Measurements from ENCODE around the gene IKZF3. TPM values are rescaled to one million over a fixed set of nuclear protein-coding genes. Genes with fewer than 3 reads are reported as not detected.

IKZF3 gene
- total RNA-seq, 1 donor from 2014 or later = 0.34 TPM

DNA sequence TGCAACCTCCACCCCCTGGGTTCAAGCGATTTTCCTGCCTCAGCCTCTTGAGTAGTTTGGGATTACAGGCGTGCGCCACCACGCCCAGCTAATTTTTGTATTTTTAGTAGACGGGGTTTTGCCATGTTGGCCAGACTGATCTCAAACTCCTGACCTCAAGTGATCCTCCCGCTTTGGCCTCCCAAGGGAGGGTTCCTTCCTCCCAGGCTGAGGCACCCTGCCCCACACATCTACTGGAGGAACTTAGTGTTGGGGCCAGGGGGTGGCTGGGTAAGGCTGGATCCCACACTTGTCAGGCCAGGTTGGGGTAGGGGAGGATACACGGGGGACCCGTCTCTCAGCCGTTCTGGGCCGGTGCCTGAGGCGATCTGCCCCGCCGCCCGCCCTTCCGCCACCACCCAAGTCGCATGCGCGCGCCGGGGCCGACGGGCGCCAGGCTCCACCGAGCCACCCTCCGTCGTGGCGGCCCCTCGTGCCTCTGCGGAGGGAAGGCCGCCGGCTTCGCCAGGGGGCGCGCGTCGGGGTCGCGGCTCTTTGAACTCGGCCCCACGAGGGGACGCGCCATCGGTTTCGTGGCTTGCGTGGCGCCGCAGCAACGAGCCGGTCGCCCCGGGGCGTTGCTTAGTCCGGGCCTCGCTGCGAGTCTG is 110.5 kb downstream of the IKZF3 start:
- FAIRE-seq (no peak), DNase-seq (ENCODE audit: low read depth) (no peak)
- Histone ChIP-seq H3K4me2 (ENCODE audit: low read length) (peak overlapping the region; percentile 91), H3K4me1 (ENCODE audit: insufficient read depth, low read length) (peaks cover 19% of the 10 kb centered on the region), H3K4me3 (ENCODE audit: insufficient read depth, low read depth, low read length) (peak overlapping the region; percentile 62), H3K9ac (ENCODE audit: low read length) (peak overlapping the region; percentile 79), H2AFZ (ENCODE audit: low read depth, low read length) (peak overlapping the region; percentile 99), H3K36me3 (ENCODE audit: insufficient read depth, low read length) (no peaks in the 10 kb centered on the region), H3K27me3 (ENCODE audit: insufficient read depth, low read length) (no peaks in the 10 kb centered on the region), H3K9me3 (ENCODE audit: insufficient read depth, low read depth, low read length) (no peaks in the 10 kb centered on the region), H3K79me2 (ENCODE audit: insufficient read depth, low read length) (no peaks in the 10 kb centered on the region), H4K20me1 (ENCODE audit: insufficient read depth, low read length) (no peaks in the 10 kb centered on the region), H3K27ac (ENCODE audit: low read depth, low read length) (peak overlapping the region; percentile 34)
- no peaks in the 10 kb centered on the region for H3K27me3 Mint-ChIP-seq (ENCODE audit: low read depth, unreplicated experiment)
- peaks cover 2% of the 10 kb centered on the region for H3K9me3 Mint-ChIP-seq (ENCODE audit: unreplicated experiment)
- no peaks in the 10 kb centered on the region for H3K36me3 Mint-ChIP-seq (ENCODE audit: low read depth, unreplicated experiment)
- TF ChIP-seq, protein P1, sequence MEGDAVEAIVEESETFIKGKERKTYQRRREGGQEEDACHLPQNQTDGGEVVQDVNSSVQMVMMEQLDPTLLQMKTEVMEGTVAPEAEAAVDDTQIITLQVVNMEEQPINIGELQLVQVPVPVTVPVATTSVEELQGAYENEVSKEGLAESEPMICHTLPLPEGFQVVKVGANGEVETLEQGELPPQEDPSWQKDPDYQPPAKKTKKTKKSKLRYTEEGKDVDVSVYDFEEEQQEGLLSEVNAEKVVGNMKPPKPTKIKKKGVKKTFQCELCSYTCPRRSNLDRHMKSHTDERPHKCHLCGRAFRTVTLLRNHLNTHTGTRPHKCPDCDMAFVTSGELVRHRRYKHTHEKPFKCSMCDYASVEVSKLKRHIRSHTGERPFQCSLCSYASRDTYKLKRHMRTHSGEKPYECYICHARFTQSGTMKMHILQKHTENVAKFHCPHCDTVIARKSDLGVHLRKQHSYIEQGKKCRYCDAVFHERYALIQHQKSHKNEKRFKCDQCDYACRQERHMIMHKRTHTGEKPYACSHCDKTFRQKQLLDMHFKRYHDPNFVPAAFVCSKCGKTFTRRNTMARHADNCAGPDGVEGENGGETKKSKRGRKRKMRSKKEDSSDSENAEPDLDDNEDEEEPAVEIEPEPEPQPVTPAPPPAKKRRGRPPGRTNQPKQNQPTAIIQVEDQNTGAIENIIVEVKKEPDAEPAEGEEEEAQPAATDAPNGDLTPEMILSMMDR (IDR thresholded peaks at IDR 0.05; ENCODE audit: insufficient read depth, low read depth, low read length) = no peak
- no peak for TF ChIP-seq EZH2 (IDR thresholded peaks at IDR 0.05; ENCODE audit: insufficient read depth, low read length)
- peaks cover 41% of the 10 kb centered on the region for H3K4me1 Mint-ChIP-seq (ENCODE audit: low read depth, unreplicated experiment)
- peak overlapping the region; percentile 62 for H3K4me3 Mint-ChIP-seq (ENCODE audit: unreplicated experiment)
- peak overlapping the region; percentile 81 for H3K27ac Mint-ChIP-seq (ENCODE audit: unreplicated experiment)

DNA sequence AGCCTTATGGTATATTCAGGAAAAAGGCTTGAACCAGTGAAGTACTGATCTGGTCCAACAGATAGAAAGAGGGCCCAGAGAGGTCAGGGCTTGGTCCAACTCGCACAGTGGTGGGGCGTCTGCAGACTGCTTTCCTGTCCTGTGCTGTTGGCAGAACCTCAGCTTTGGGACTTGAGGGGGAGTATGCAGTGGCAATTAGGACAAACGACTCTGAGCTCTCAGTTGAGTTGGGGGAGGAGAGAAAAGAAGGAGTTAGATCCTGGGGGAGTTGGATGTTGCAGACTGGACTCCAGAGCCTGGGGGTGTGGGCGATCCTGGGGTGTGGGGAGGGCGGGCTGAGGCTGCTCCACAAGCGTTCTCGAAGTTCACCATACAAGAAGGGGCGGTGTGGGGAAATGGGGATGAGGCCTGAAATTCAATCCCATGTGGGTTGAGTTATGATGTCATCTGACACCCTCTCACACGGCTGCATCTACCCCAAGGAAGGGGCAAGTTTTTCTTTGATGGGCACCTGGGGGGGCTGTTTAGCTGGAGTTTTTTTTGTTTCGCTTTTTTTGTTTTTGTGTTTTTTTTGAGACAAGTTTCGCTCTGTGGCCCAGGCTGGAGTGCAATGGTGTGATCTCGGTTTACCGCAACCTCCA is 111.8 kb downstream of the IKZF3 start:
- no peaks in the 10 kb centered on the region for H4K20me1 ChIP-seq (ENCODE audit: insufficient read depth, low read length)
- no peaks in the 10 kb centered on the region for H3K27me3 ChIP-seq (ENCODE audit: insufficient read depth, low read length)
- Mint-ChIP-seq H3K36me3 (ENCODE audit: low read depth, unreplicated experiment) (no peaks in the 10 kb centered on the region), H3K27me3 (ENCODE audit: low read depth, unreplicated experiment) (peaks cover 2% of the 10 kb centered on the region), H3K27ac (ENCODE audit: unreplicated experiment) (no peak overlapping the region), H3K4me3 (ENCODE audit: unreplicated experiment) (peak overlapping the region; percentile 67), H3K4me1 (ENCODE audit: low read depth, unreplicated experiment) (peaks cover 29% of the 10 kb centered on the region), H3K9me3 (ENCODE audit: unreplicated experiment) (no peaks in the 10 kb centered on the region)
- FAIRE-seq (no peak), DNase-seq (ENCODE audit: low read depth) (no peak)
- H3K9ac ChIP-seq (ENCODE audit: low read length) = no peak overlapping the region
- no peak overlapping the region for H2AFZ ChIP-seq (ENCODE audit: low read depth, low read length)
- H3K79me2 ChIP-seq (ENCODE audit: insufficient read depth, low read length) = no peaks in the 10 kb centered on the region
- H3K4me1 ChIP-seq (ENCODE audit: insufficient read depth, low read length) = peaks cover 8% of the 10 kb centered on the region
- no peak overlapping the region for H3K4me2 ChIP-seq (ENCODE audit: low read length)
- TF ChIP-seq, protein P1 (IDR thresholded peaks at IDR 0.05; ENCODE audit: insufficient read depth, low read depth, low read length) = no peak
- no peak for TF ChIP-seq EZH2 (IDR thresholded peaks at IDR 0.05; ENCODE audit: insufficient read depth, low read length)
- no peaks in the 10 kb centered on the region for H3K9me3 ChIP-seq (ENCODE audit: insufficient read depth, low read depth, low read length)
- H3K36me3 ChIP-seq (ENCODE audit: insufficient read depth, low read length) = no peaks in the 10 kb centered on the region
- H3K4me3 ChIP-seq (ENCODE audit: insufficient read depth, low read depth, low read length) = no peak overlapping the region
- no peak overlapping the region for H3K27ac ChIP-seq (ENCODE audit: low read depth, low read length)

DNA sequence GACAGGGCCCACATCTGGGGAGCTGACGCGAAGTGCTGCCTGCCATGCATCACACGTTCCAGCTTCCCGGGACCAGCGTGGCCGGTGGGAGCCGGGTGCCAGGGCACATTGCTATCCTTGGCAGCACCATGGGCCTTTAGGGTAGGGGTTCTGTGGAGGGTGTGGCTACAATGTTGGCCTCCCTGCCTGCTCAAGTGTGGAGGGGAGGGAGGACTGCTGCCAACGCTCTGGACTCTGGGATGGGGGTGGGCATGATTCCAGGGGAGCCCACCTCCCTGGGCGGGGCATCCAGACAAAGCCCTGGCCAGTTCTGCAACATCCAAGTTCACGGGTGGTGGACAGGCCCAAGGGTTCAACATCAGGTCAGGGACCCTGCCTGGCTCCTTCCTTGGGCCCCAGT is 112.5 kb downstream of the IKZF3 start:
- Mint-ChIP-seq H3K4me1 (ENCODE audit: low read depth, unreplicated experiment) (peaks cover 22% of the 10 kb centered on the region), H3K36me3 (ENCODE audit: low read depth, unreplicated experiment) (no peaks in the 10 kb centered on the region), H3K4me3 (ENCODE audit: unreplicated experiment) (no peak overlapping the region), H3K27me3 (ENCODE audit: low read depth, unreplicated experiment) (peaks cover 6% of the 10 kb centered on the region), H3K27ac (ENCODE audit: unreplicated experiment) (no peak overlapping the region), H3K9me3 (ENCODE audit: unreplicated experiment) (no peaks in the 10 kb centered on the region)
- no peaks in the 10 kb centered on the region for H3K27me3 ChIP-seq (ENCODE audit: insufficient read depth, low read length)
- H3K79me2 ChIP-seq (ENCODE audit: insufficient read depth, low read length) = no peaks in the 10 kb centered on the region
- H3K9ac ChIP-seq (ENCODE audit: low read length) = no peak overlapping the region
- no peaks in the 10 kb centered on the region for H3K36me3 ChIP-seq (ENCODE audit: insufficient read depth, low read length)
- no peaks in the 10 kb centered on the region for H3K9me3 ChIP-seq (ENCODE audit: insufficient read depth, low read depth, low read length)
- no peak overlapping the region for H2AFZ ChIP-seq (ENCODE audit: low read depth, low read length)
- H4K20me1 ChIP-seq (ENCODE audit: insufficient read depth, low read length) = no peaks in the 10 kb centered on the region
- peaks cover 7% of the 10 kb centered on the region for H3K4me1 ChIP-seq (ENCODE audit: insufficient read depth, low read length)
- FAIRE-seq (no peak), DNase-seq (ENCODE audit: low read depth) (no peak)
- H3K4me3 ChIP-seq (ENCODE audit: insufficient read depth, low read depth, low read length) = no peak overlapping the region
- H3K27ac ChIP-seq (ENCODE audit: low read depth, low read length) = no peak overlapping the region
- no peak overlapping the region for H3K4me2 ChIP-seq (ENCODE audit: low read length)
- TF ChIP-seq, protein P1 (IDR thresholded peaks at IDR 0.05; ENCODE audit: insufficient read depth, low read depth, low read length) = no peak
- no peak for TF ChIP-seq EZH2 (IDR thresholded peaks at IDR 0.05; ENCODE audit: insufficient read depth, low read length)
